Progenitor cell of endocrine pancreas (in vitro differentiated cells): Measurements from ENCODE around the gene LPP. TPM values are rescaled to one million over a fixed set of nuclear protein-coding genes. Genes with fewer than 3 reads are reported as not detected.
A peak's percentile ranks its signal among the peaks of the same experiment; 100 is the strongest.

ENCODE experiments used
- DNase-seq: peaks from one replicate; pipeline ENCODE4 v3.0.0; 2021; ENCODE audit warnings: low spot score; ENCODE audit not compliant: unreplicated experiment
- H3K27ac Mint-ChIP-seq: 2 replicates; pipeline ENCODE4 v1.8.0; 2021; ENCODE audit warnings: mild to moderate bottlenecking, moderate library complexity, mixed read lengths
- H3K27me3 Mint-ChIP-seq: 2 replicates; pipeline ENCODE4 v1.8.0; 2021; ENCODE audit warnings: mixed read lengths
- H3K36me3 Mint-ChIP-seq: 2 replicates; pipeline ENCODE4 v1.8.0; 2022; ENCODE audit warnings: mixed read lengths; ENCODE audit not compliant: insufficient read depth
- H3K4me1 Mint-ChIP-seq: 2 replicates; pipeline ENCODE4 v1.8.0; 2021; ENCODE audit warnings: low read depth, mixed read lengths
- H3K4me3 Mint-ChIP-seq: 2 replicates; pipeline ENCODE4 v1.8.0; 2021; ENCODE audit warnings: low read depth, mild to moderate bottlenecking, moderate library complexity, mixed read lengths
- H3K9me3 Mint-ChIP-seq: 2 replicates; pipeline ENCODE4 v1.8.0; 2021; ENCODE audit warnings: low read depth, mixed read lengths
- total RNA-seq: library from RNA; stranded (reverse); gene quantifications from 2 replicates; pipeline ENCODE4 v1.2.1, GENCODE V29; 2021
- TF ChIP-seq, protein P1 (sequence below): fragments of 200-600 bp; sonication (generic); IDR thresholded peaks from one replicate; pipeline ENCODE4 v1.5.0; 2021; ENCODE audit warnings: antibody characterized with exemption, mild to moderate bottlenecking; ENCODE audit not compliant: unreplicated experiment

Gene LPP
- total RNA-seq, 1 donor from 2014 or later: 131 TPM

GRCh38 chr3:188734395-188734794 lies 580.4 kb downstream of the LPP start:
- TF ChIP-seq, protein P1, sequence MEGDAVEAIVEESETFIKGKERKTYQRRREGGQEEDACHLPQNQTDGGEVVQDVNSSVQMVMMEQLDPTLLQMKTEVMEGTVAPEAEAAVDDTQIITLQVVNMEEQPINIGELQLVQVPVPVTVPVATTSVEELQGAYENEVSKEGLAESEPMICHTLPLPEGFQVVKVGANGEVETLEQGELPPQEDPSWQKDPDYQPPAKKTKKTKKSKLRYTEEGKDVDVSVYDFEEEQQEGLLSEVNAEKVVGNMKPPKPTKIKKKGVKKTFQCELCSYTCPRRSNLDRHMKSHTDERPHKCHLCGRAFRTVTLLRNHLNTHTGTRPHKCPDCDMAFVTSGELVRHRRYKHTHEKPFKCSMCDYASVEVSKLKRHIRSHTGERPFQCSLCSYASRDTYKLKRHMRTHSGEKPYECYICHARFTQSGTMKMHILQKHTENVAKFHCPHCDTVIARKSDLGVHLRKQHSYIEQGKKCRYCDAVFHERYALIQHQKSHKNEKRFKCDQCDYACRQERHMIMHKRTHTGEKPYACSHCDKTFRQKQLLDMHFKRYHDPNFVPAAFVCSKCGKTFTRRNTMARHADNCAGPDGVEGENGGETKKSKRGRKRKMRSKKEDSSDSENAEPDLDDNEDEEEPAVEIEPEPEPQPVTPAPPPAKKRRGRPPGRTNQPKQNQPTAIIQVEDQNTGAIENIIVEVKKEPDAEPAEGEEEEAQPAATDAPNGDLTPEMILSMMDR: no peak
- Mint-ChIP-seq H3K27me3 (no peaks in the 10 kb centered on the region), H3K36me3 (peaks cover 7% of the 10 kb centered on the region), H3K4me3 (no peak overlapping the region), H3K4me1 (no peaks in the 10 kb centered on the region), H3K27ac (no peak overlapping the region), H3K9me3 (no peaks in the 10 kb centered on the region)
- no peak for DNase-seq

DNA sequence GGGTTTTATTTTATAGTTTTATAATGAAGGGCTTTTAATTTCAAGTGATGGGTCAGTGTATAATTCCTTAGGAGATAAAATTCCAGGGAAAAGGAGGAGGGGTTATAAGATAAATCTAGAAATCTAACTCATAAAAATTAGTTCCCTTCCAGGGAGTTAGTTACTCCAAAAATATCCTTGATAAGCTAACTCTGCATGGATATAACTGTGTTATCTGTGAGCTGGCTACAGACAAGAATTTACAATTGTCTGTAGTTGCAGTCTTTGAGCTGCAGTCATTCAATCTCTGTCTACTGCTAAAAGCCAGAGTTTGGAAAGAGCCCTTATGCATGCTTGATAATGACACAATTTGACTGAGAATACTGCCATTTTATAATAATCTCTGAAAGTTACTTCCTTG lies 585.6 kb downstream of the LPP start:
- Mint-ChIP-seq H3K27ac (peak overlapping the region; percentile 58), H3K36me3 (no peaks in the 10 kb centered on the region), H3K4me3 (no peak overlapping the region), H3K9me3 (no peaks in the 10 kb centered on the region), H3K4me1 (no peaks in the 10 kb centered on the region), H3K27me3 (no peaks in the 10 kb centered on the region)
- DNase-seq: no peak
- TF ChIP-seq, protein P1: no peak

DNA sequence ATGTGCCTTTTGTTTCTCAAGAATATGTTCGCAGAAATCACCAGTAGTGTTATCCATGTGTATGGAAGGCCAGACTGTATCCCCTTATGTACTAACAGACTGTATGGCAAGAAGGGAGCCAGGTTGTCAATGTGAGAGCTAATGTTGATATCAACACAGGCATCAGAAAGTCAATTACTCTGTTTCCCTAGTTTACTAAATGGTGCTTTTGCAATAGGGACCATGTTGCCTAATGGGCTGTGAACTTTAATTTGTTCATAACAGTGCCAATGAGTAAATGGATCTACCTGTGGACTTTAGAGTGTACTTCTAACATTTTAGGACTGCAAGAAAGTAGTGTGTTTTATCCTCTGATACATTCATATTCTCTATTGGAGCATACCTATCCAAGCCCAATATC lies 586.1 kb downstream of the LPP start:
- TF ChIP-seq, protein P1: no peak
- Mint-ChIP-seq H3K27ac (peak overlapping the region; percentile 58), H3K36me3 (no peaks in the 10 kb centered on the region), H3K27me3 (no peaks in the 10 kb centered on the region), H3K9me3 (no peaks in the 10 kb centered on the region), H3K4me3 (no peak overlapping the region), H3K4me1 (no peaks in the 10 kb centered on the region)
- no peak for DNase-seq

GRCh38 chr3:188742755-188743550 lies 589.0 kb downstream of the LPP start:
- no peak for DNase-seq
- no peak overlapping the region for H3K4me3 Mint-ChIP-seq
- peaks cover 3% of the 10 kb centered on the region for H3K4me1 Mint-ChIP-seq
- TF ChIP-seq, protein P1: no peak
- no peak overlapping the region for H3K27ac Mint-ChIP-seq
- H3K9me3 Mint-ChIP-seq: no peaks in the 10 kb centered on the region
- H3K27me3 Mint-ChIP-seq: no peaks in the 10 kb centered on the region
- H3K36me3 Mint-ChIP-seq: no peaks in the 10 kb centered on the region

GRCh38 chr3:188744166-188744565 lies 590.2 kb downstream of the LPP start:
- no peaks in the 10 kb centered on the region for H3K27me3 Mint-ChIP-seq
- H3K9me3 Mint-ChIP-seq: no peaks in the 10 kb centered on the region

More at GRCh38 chr3:188744166-188744565, 590.2 kb downstream of the LPP start:
- no peak overlapping the region for H3K4me3 Mint-ChIP-seq
- DNase-seq: no peak
- H3K27ac Mint-ChIP-seq: no peak overlapping the region
- TF ChIP-seq, protein P1: no peak
- peaks cover 3% of the 10 kb centered on the region for H3K4me1 Mint-ChIP-seq
- no peaks in the 10 kb centered on the region for H3K36me3 Mint-ChIP-seq
